OCI-LY1 (cell line): ENCODE results near the gene NEGR1.

Experiments used
- EZH2 ChIP-seq: fragments of 200-600 bp; sonication (generic), shearing (Covaris generic); IDR thresholded peaks from 2 replicates; pipeline ENCODE4 v1.8.0; 2017; ENCODE audit warnings: borderline replicate concordance, mixed run types, mild to moderate bottlenecking, antibody characterized with exemption, low read length, moderate library complexity, mixed read lengths
- TF ChIP-seq, protein P1 (sequence below): fragments of 200-600 bp; sonication (generic), shearing (Covaris generic); IDR thresholded peaks from 2 replicates; pipeline ENCODE4 v1.5.1; 2017; ENCODE audit warnings: mild to moderate bottlenecking, antibody characterized with exemption, low read length, moderate library complexity, mixed read lengths

DNA sequence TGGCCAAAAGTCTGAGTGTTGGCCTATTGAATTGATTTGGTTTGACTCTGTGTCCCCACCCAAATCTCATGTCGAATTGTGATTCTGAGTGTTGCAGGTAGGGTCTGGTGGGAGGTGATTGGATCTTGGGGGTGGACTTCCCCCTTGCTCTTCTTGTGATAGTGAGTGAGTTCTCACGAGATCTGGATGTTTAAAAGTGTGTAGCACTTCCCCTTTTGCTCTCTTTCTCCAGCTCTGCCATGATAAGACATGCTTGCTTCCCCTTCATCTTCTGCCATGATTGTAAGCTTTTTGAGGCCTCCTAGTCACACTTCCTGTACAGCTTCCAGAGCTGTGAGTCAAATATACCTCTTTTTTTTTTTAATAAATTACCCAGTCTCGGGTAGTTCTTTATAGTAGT is 904.5 kb downstream of the NEGR1 start:
- TF ChIP-seq, protein P1, sequence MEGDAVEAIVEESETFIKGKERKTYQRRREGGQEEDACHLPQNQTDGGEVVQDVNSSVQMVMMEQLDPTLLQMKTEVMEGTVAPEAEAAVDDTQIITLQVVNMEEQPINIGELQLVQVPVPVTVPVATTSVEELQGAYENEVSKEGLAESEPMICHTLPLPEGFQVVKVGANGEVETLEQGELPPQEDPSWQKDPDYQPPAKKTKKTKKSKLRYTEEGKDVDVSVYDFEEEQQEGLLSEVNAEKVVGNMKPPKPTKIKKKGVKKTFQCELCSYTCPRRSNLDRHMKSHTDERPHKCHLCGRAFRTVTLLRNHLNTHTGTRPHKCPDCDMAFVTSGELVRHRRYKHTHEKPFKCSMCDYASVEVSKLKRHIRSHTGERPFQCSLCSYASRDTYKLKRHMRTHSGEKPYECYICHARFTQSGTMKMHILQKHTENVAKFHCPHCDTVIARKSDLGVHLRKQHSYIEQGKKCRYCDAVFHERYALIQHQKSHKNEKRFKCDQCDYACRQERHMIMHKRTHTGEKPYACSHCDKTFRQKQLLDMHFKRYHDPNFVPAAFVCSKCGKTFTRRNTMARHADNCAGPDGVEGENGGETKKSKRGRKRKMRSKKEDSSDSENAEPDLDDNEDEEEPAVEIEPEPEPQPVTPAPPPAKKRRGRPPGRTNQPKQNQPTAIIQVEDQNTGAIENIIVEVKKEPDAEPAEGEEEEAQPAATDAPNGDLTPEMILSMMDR, result no peak
- no peak for TF ChIP-seq EZH2
